Neural cell (in vitro differentiated cells): ENCODE results near the gene RGS6.

Source experiments
- TAF1 ChIP-seq: IDR thresholded peaks from 2 replicates; pipeline ENCODE4 v1.6.1; 2012; ENCODE audit warnings: low read depth
- TF ChIP-seq, protein P1 (sequence below): fragments of 450-650 bp; IDR thresholded peaks from 2 replicates; pipeline ENCODE4 v1.5.1; 2014; ENCODE audit warnings: antibody characterized with exemption, mild to moderate bottlenecking, moderate library complexity; ENCODE audit not compliant: poor library complexity, severe bottlenecking

DNA sequence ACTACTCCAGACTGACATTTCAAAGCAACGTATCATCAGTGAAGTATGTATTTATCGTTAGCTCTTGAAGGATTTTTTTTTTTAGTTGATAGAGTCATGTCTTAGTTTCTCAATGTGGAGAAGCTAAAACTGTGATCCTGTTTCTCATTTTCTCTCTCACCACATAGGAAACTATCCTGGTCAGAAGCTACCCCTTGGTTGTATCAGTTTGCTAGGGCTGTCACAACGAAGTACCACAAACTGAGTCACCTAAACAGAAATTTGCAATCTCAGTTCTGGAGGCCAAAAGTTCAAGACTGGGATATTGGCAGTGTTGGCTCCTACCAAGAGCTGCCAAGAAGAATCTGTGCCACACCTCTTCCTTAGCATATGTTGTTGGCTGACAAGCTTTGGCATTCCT is 369.1 kb downstream of the RGS6 start:
- no peak for TF ChIP-seq TAF1
- TF ChIP-seq, protein P1, sequence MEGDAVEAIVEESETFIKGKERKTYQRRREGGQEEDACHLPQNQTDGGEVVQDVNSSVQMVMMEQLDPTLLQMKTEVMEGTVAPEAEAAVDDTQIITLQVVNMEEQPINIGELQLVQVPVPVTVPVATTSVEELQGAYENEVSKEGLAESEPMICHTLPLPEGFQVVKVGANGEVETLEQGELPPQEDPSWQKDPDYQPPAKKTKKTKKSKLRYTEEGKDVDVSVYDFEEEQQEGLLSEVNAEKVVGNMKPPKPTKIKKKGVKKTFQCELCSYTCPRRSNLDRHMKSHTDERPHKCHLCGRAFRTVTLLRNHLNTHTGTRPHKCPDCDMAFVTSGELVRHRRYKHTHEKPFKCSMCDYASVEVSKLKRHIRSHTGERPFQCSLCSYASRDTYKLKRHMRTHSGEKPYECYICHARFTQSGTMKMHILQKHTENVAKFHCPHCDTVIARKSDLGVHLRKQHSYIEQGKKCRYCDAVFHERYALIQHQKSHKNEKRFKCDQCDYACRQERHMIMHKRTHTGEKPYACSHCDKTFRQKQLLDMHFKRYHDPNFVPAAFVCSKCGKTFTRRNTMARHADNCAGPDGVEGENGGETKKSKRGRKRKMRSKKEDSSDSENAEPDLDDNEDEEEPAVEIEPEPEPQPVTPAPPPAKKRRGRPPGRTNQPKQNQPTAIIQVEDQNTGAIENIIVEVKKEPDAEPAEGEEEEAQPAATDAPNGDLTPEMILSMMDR: no peak
